ENCODE data around the gene GSTM3. TPM values are rescaled to one million over a fixed set of nuclear protein-coding genes. Genes with fewer than 3 reads are reported as not detected.

Gene GSTM3
- total and polyA plus RNA-seq, 2 of the 13 experiments (the other 11 are each of a cell fraction or from before 2014, with no cell fraction given) = 127 to 142 TPM

GRCh38 chr1:109739738-109740614 is 862 bp downstream of the GSTM3 start (continued):
- no peak for TF ChIP-seq NFAT5 (CRISPR knock-in tag; IDR thresholded peaks at IDR 0.05)
- 0 out of 3 replicates have a peak, but pooled peaks have one; percentile 23 for TF ChIP-seq MXI1 (IDR thresholded peaks at IDR 0.05; ENCODE audit: borderline replicate concordance, low read depth, low read length)
- TF ChIP-seq GATA4 (IDR thresholded peaks at IDR 0.05; ENCODE audit: borderline replicate concordance, low read depth) = peak; percentile 72; the same call in 1 of the 2 replicates
- no peak for TF ChIP-seq GTF2F1 (IDR thresholded peaks at IDR 0.05; ENCODE audit: low read length)
- TF ChIP-seq STAT6 (CRISPR knock-in tag; IDR thresholded peaks at IDR 0.05; ENCODE audit: borderline replicate concordance) = no peak; the same call in 1 of the 2 replicates
- TF ChIP-seq ZNF468 (CRISPR knock-in tag; IDR thresholded peaks at IDR 0.05) = no peak; the same call in 1 of the 2 replicates
- 0 out of 2 replicates have a peak, but pooled peaks have one; percentile 72 for TF ChIP-seq FOXO4 (CRISPR knock-in tag; conservative IDR thresholded peaks at IDR 0.05)
- no peak for TF ChIP-seq MAFG (CRISPR knock-in tag; IDR thresholded peaks at IDR 0.05)
- TF ChIP-seq DDIT3 (CRISPR knock-in tag; IDR thresholded peaks at IDR 0.05) = no peak
- TF ChIP-seq SAP130 (CRISPR knock-in tag; IDR thresholded peaks at IDR 0.05; ENCODE audit: low read depth) = no peak
- no peak for TF ChIP-seq FOXK2 (IDR thresholded peaks at IDR 0.05)
- no peak for TF ChIP-seq DMAP1 (CRISPR knock-in tag; IDR thresholded peaks at IDR 0.05)
- TF ChIP-seq ZNF672 (CRISPR knock-in tag; IDR thresholded peaks at IDR 0.05) = no peak
- TF ChIP-seq JUNB (CRISPR knock-in tag; IDR thresholded peaks at IDR 0.05; ENCODE audit: borderline replicate concordance) = no peak
- TF ChIP-seq ZNF326 (CRISPR knock-in tag; IDR thresholded peaks at IDR 0.05; ENCODE audit: borderline replicate concordance) = no peak
- TF ChIP-seq ZNF256 (CRISPR knock-in tag; conservative IDR thresholded peaks at IDR 0.05) = no peak
- no peak for TF ChIP-seq NCOR1 (IDR thresholded peaks at IDR 0.05; ENCODE audit: borderline replicate concordance, low read length)

Data from HepG2 (cell line).